Thyroid gland (tissue), 4 donors: ENCODE results near the gene GMEB1.

Source experiments
- POLR2A ChIP-seq, 2 donors: fragments of 450-650 bp; IDR thresholded peaks; one replicate each; pipeline ENCODE4 v1.6.1; 2017; ENCODE audit warnings: antibody characterized with exemption in 2 of 2, mild to moderate bottlenecking in 2 of 2, moderate library complexity in 1 of 2
- TF ChIP-seq, protein P1 (sequence below), 6 experiments: fragments of 200-600 bp in 3 of 6; fragments of 450-650 bp in 3 of 6; sonication (generic) in 3 of 6; IDR thresholded peaks; one replicate each; pipeline ENCODE4 v1.5.1; 2016 to 2019; ENCODE audit warnings: antibody characterized with exemption in 6 of 6, mild to moderate bottlenecking in 2 of 6, inconsistent platforms in 1 of 6, moderate library complexity in 1 of 6

DNA sequence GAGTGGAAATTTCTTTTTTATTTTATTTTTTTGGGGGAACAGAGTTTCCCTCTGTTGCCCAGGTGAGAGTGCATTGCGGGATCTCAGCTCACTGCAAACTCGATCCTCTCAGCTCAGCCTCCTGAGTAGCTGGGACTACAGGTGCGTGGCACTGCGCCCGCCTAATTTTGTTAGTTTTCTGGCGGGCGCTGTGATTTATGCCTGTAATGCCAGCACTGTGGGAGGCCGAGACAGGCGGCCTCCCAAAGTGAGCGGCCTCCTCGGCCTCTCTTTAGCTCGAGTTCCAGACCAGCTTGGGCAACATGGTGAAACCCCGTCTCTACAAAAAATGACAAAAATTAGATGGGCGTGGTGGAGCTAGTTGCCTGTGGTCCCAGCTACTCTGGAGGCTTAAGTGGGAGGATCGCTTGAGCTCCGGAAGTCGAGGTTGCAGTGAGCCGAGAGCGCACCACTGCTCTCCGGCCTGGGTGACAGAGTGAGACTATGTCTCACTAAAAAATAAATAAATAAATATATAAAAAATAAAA is 2.7 kb downstream of the GMEB1 start:
- TF ChIP-seq, protein P1, sequence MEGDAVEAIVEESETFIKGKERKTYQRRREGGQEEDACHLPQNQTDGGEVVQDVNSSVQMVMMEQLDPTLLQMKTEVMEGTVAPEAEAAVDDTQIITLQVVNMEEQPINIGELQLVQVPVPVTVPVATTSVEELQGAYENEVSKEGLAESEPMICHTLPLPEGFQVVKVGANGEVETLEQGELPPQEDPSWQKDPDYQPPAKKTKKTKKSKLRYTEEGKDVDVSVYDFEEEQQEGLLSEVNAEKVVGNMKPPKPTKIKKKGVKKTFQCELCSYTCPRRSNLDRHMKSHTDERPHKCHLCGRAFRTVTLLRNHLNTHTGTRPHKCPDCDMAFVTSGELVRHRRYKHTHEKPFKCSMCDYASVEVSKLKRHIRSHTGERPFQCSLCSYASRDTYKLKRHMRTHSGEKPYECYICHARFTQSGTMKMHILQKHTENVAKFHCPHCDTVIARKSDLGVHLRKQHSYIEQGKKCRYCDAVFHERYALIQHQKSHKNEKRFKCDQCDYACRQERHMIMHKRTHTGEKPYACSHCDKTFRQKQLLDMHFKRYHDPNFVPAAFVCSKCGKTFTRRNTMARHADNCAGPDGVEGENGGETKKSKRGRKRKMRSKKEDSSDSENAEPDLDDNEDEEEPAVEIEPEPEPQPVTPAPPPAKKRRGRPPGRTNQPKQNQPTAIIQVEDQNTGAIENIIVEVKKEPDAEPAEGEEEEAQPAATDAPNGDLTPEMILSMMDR (IDR thresholded peaks at IDR 0.05), result no peak
- TF ChIP-seq POLR2A (IDR thresholded peaks at IDR 0.05), result no peak
